G401 (cell line): ENCODE data around the gene CAPN6. TPM values are rescaled to one million over a fixed set of nuclear protein-coding genes. Genes with fewer than 3 reads are reported as not detected.

Source experiments
- DNase-seq: peaks from one replicate; pipeline ENCODE4 v3.0.0-alpha.2; 2015; ENCODE audit warnings: low spot score
- in situ Hi-C: cut with HindIII; loops from 2 replicates; pipeline ENCODE4 v1.10.0; 2016; ENCODE audit warnings: low sequenced_read_pairs, mixed read lengths
- total RNA-seq: library from RNA; depleted of rRNA; stranded (reverse); fragments of >200 nt; shearing (Covaris generic); gene quantifications from 2 replicates; pipeline ENCODE4 v1.2.3, GENCODE V29; 2014; rRNA removed

CAPN6 gene
- total RNA-seq, 1 experiment from 2014 or later, result not detected

GRCh38 chrX:111216293-111216801 lies 53.9 kb downstream of the CAPN6 start:
- DNase-seq, result no peak
- in situ Hi-C loops, result no loop called here

GRCh38 chrX:111207851-111208250 lies 62.4 kb downstream of the CAPN6 start:
- in situ Hi-C loops, result no loop called here
- DNase-seq, result no peak

GRCh38 chrX:111200327-111200726 lies 70.0 kb downstream of the CAPN6 start:
- no peak for DNase-seq
- in situ Hi-C loops, result no loop called here

GRCh38 chrX:111199505-111199904 lies 70.8 kb downstream of the CAPN6 start:
- no peak for DNase-seq
- in situ Hi-C loops, result no loop called here

Other genes starting within 250 kb of the CAPN6 start
- gene PAK3, start 174.3 kb downstream of the CAPN6 start, total RNA-seq, result 0.44 TPM in 1 of 2 replicates, not detected in the other
- gene DCX, start 141.7 kb upstream of the CAPN6 start, total RNA-seq, result not detected in 2 replicates
- gene SERTM2, start 241.2 kb upstream of the CAPN6 start, total RNA-seq, result not detected in 2 replicates